Fibroblast of lung (primary cell): ENCODE measurements around the gene ADGRB3. TPM values are rescaled to one million over a fixed set of nuclear protein-coding genes. Genes with fewer than 3 reads are reported as not detected.

Source experiments
- DNase-seq, 2 donors: peaks; one replicate each; pipeline versions ENCODE4 v3.0.0 to v3.0.0-alpha.2; 2010; ENCODE audit warnings: low read depth in 2 of 2
- H2AFZ ChIP-seq: 2 replicates; pipeline ENCODE4 v1.5.1; 2012; ENCODE audit warnings: low read length, control low read depth, inconsistent platforms
- H3K27ac ChIP-seq: 2 replicates; pipeline ENCODE4 v1.5.1; 2011; ENCODE audit warnings: low read length, control low read depth; ENCODE audit not compliant: insufficient read depth
- H3K27me3 ChIP-seq: 2 replicates; pipeline ENCODE4 v1.5.1; 2011; ENCODE audit warnings: mild to moderate bottlenecking, low read length; ENCODE audit not compliant: control insufficient read depth, insufficient read depth
- H3K36me3 ChIP-seq: 2 replicates; pipeline ENCODE4 v1.5.1; 2011; ENCODE audit warnings: low read length; ENCODE audit not compliant: control insufficient read depth, insufficient read depth
- H3K4me1 ChIP-seq: 2 replicates; pipeline ENCODE4 v1.5.1; 2011; ENCODE audit warnings: low read length; ENCODE audit not compliant: control insufficient read depth, insufficient read depth; ENCODE audit errors: extremely low read depth
- H3K4me2 ChIP-seq: 2 replicates; pipeline ENCODE4 v1.5.1; 2011; ENCODE audit warnings: low read length, control low read depth; ENCODE audit not compliant: insufficient read depth; ENCODE audit errors: extremely low read depth
- H3K4me3 ChIP-seq, 4 experiments: fragments of 200-600 bp in 1 of 4; sonication (generic) in 1 of 4; replicated peaks in 1 of 4; 2 replicates each; pipeline ENCODE4 v1.5.1; 2011 to 2016; ENCODE audit warnings: low read length in 4 of 4, low read depth in 3 of 4, mild to moderate bottlenecking in 3 of 4, control low read depth in 2 of 4, inconsistent platforms in 1 of 4, mixed read lengths in 1 of 4; ENCODE audit not compliant: insufficient read depth in 1 of 4; ENCODE audit errors: control extremely low read depth in 1 of 4
- H3K79me2 ChIP-seq: 2 replicates; pipeline ENCODE4 v1.5.1; 2012; ENCODE audit warnings: mild to moderate bottlenecking, low read length, inconsistent platforms; ENCODE audit not compliant: control insufficient read depth, insufficient read depth
- H3K9ac ChIP-seq: 2 replicates; pipeline ENCODE4 v1.5.1; 2011; ENCODE audit warnings: mild to moderate bottlenecking, low read length, control low read depth; ENCODE audit not compliant: insufficient read depth
- H3K9me3 ChIP-seq: 2 replicates; pipeline ENCODE4 v1.5.1; 2012; ENCODE audit warnings: low read depth, low read length; ENCODE audit not compliant: control insufficient read depth, insufficient read depth
- H4K20me1 ChIP-seq: 2 replicates; pipeline ENCODE4 v1.5.1; 2011; ENCODE audit warnings: low read length; ENCODE audit not compliant: control insufficient read depth, insufficient read depth; ENCODE audit errors: extremely low read depth
- CTCF ChIP-seq, 2 donors: IDR thresholded peaks in 1 of 2; conservative IDR thresholded peaks in 1 of 2; 1 replicate in 1 of 2; 2 replicates in 1 of 2; pipeline ENCODE4 v1.5.1; 2011 to 2012; ENCODE audit warnings: low read length in 2 of 2, control low read depth in 1 of 2, inconsistent platforms in 1 of 2, low read depth in 1 of 2, mild to moderate bottlenecking in 1 of 2
- EZH2 ChIP-seq: IDR thresholded peaks from 2 replicates; pipeline ENCODE4 v1.5.1; 2012; ENCODE audit warnings: low read length, control low read depth, mild to moderate bottlenecking; ENCODE audit errors: missing control alignments
- polyA plus RNA-seq, 2 donors: library from polyadenylated mRNA; depleted of rRNA in 1 of 2; stranded (reverse) in 1 of 2; unstranded in 1 of 2; fragments of >200 nt; gene quantifications; 2 replicates each; pipeline ENCODE4 v1.2.1, GENCODE V29; 2011 to 2012; ENCODE audit warnings: missing spikeins in 1 of 2
- total RNA-seq: library from RNA; depleted of rRNA; stranded (reverse); fragments of >200 nt; gene quantifications from 2 replicates; pipeline ENCODE4 v1.2.1, GENCODE V29; 2014

ADGRB3 gene
- total and polyA plus RNA-seq, 2 donors (not counting 1 experiment from before 2014, with no cell fraction given), result 0.33 TPM; not detected in 1

- Histone ChIP-seq H3K4me3 (no peak overlapping the region), H3K27me3 (no peaks in the 10 kb centered on the region), H3K9ac (no peak overlapping the region), H3K27ac (no peak overlapping the region), H3K4me2 (no peak overlapping the region), H3K36me3 (no peaks in the 10 kb centered on the region), H3K9me3 (no peaks in the 10 kb centered on the region), H3K4me1 (no peaks in the 10 kb centered on the region), H4K20me1 (no peaks in the 10 kb centered on the region), H3K79me2 (no peaks in the 10 kb centered on the region), H2AFZ (no peak overlapping the region)
- no peak for TF ChIP-seq EZH2
- TF ChIP-seq CTCF (conservative IDR thresholded peaks at IDR 0.05 in 1 of 2, IDR thresholded peaks at IDR 0.05 in 1 of 2; ENCODE audit: low read depth in 1 of 2, low read length in 2 of 2), result peak in 1 of 2 donors; percentile 35
- DNase-seq, result peak; percentile 14 to 22
Observed at GRCh38 chr6:68975064-68975463, 340.0 kb downstream of the ADGRB3 start.

- Histone ChIP-seq H4K20me1 (no peaks in the 10 kb centered on the region), H3K9me3 (no peaks in the 10 kb centered on the region), H3K36me3 (no peaks in the 10 kb centered on the region), H3K4me1 (no peaks in the 10 kb centered on the region), H3K27ac (no peak overlapping the region), H3K4me2 (no peak overlapping the region), H3K4me3 (no peak overlapping the region), H3K27me3 (no peaks in the 10 kb centered on the region), H3K79me2 (no peaks in the 10 kb centered on the region), H2AFZ (no peak overlapping the region), H3K9ac (no peak overlapping the region)
- DNase-seq, result no peak
- TF ChIP-seq CTCF (conservative IDR thresholded peaks at IDR 0.05 in 1 of 2, IDR thresholded peaks at IDR 0.05 in 1 of 2; ENCODE audit: low read depth in 1 of 2, low read length in 2 of 2), result no peak
- TF ChIP-seq EZH2, result no peak
Observed at GRCh38 chr6:68975816-68976215, 340.7 kb downstream of the ADGRB3 start.

- Histone ChIP-seq H3K36me3 (no peaks in the 10 kb centered on the region), H3K79me2 (no peaks in the 10 kb centered on the region), H3K4me1 (no peaks in the 10 kb centered on the region), H3K9me3 (no peaks in the 10 kb centered on the region), H3K27me3 (no peaks in the 10 kb centered on the region), H3K4me2 (no peak overlapping the region), H3K27ac (no peak overlapping the region), H4K20me1 (no peaks in the 10 kb centered on the region), H3K9ac (no peak overlapping the region), H3K4me3 (no peak overlapping the region), H2AFZ (no peak overlapping the region)
- no peak for DNase-seq
- TF ChIP-seq EZH2, result no peak
- TF ChIP-seq CTCF (conservative IDR thresholded peaks at IDR 0.05 in 1 of 2, IDR thresholded peaks at IDR 0.05 in 1 of 2; ENCODE audit: low read depth in 1 of 2, low read length in 2 of 2), result peak in 1 of 2 donors; percentile 44
Observed at GRCh38 chr6:68976260-68976659, 341.2 kb downstream of the ADGRB3 start.
